B cell (primary cell): ENCODE measurements around the gene FAM216B.

Experiments used
- EZH2 ChIP-seq: IDR thresholded peaks from 2 replicates; pipeline ENCODE4 v1.6.1; 2012; ENCODE audit warnings: borderline replicate concordance, low read depth, mild to moderate bottlenecking, moderate library complexity, low read length; ENCODE audit not compliant: insufficient read depth, poor library complexity, severe bottlenecking
- TF ChIP-seq, protein P1 (sequence below): fragments of 200-600 bp; IDR thresholded peaks from one replicate; pipeline ENCODE4 v1.8.0; 2022; ENCODE audit warnings: antibody characterized with exemption, mild to moderate bottlenecking

GRCh38 chr13:42746866-42747265 lies 34.5 kb upstream of the FAM216B start:
- TF ChIP-seq, protein P1, sequence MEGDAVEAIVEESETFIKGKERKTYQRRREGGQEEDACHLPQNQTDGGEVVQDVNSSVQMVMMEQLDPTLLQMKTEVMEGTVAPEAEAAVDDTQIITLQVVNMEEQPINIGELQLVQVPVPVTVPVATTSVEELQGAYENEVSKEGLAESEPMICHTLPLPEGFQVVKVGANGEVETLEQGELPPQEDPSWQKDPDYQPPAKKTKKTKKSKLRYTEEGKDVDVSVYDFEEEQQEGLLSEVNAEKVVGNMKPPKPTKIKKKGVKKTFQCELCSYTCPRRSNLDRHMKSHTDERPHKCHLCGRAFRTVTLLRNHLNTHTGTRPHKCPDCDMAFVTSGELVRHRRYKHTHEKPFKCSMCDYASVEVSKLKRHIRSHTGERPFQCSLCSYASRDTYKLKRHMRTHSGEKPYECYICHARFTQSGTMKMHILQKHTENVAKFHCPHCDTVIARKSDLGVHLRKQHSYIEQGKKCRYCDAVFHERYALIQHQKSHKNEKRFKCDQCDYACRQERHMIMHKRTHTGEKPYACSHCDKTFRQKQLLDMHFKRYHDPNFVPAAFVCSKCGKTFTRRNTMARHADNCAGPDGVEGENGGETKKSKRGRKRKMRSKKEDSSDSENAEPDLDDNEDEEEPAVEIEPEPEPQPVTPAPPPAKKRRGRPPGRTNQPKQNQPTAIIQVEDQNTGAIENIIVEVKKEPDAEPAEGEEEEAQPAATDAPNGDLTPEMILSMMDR = no peak
- no peak for TF ChIP-seq EZH2
